ENCODE data around the gene EFCAB13. TPM values are rescaled to one million over a fixed set of nuclear protein-coding genes. Genes with fewer than 3 reads are reported as not detected.

The EFCAB13 gene
- total RNA-seq, 2 experiments from 2014 or later, result 4.3 to 5.9 TPM

GRCh38 chr17:47276868-47277267 lies 46.9 kb upstream of the EFCAB13 start:
- CTCF ChIA-PET, result no interaction called here
- no peak overlapping the region for H3K27ac Mint-ChIP-seq
- POLR2A ChIA-PET, result no interaction called here
- no peaks in the 10 kb centered on the region for H3K9me3 Mint-ChIP-seq
- no peak for TF ChIP-seq CTCF (IDR thresholded peaks at IDR 0.05)
- H3K4me1 Mint-ChIP-seq (ENCODE audit: low read depth), result no peaks in the 10 kb centered on the region
- DNase-seq (no peak), ATAC-seq (no peak)
- intact Hi-C loops (cut with micrococcal nuclease), result no loop called here
- H3K27me3 Mint-ChIP-seq, result no peaks in the 10 kb centered on the region
- H3K4me3 Mint-ChIP-seq, result no peak overlapping the region
- no peaks in the 10 kb centered on the region for H3K36me3 Mint-ChIP-seq (ENCODE audit: low read depth)

GRCh38 chr17:47277921-47278320 lies 45.8 kb upstream of the EFCAB13 start:
- no peaks in the 10 kb centered on the region for H3K4me1 Mint-ChIP-seq (ENCODE audit: low read depth)
- POLR2A ChIA-PET, result no interaction called here
- intact Hi-C loops (cut with micrococcal nuclease), result no loop called here
- no peak for TF ChIP-seq CTCF (IDR thresholded peaks at IDR 0.05)
- no peak overlapping the region for H3K4me3 Mint-ChIP-seq
- no peaks in the 10 kb centered on the region for H3K27me3 Mint-ChIP-seq
- H3K36me3 Mint-ChIP-seq (ENCODE audit: low read depth), result no peaks in the 10 kb centered on the region
- no peaks in the 10 kb centered on the region for H3K9me3 Mint-ChIP-seq
- CTCF ChIA-PET, result no interaction called here
- no peak overlapping the region for H3K27ac Mint-ChIP-seq
- ATAC-seq, result no peak
- no peak for DNase-seq

- TF ChIP-seq CTCF (IDR thresholded peaks at IDR 0.05), result no peak
- CTCF ChIA-PET, result interaction anchor here (0.9 kb wide), 1 partner anchor 12 kb away, joined by 3 read pairs; no protein-coding TSS in a partner anchor
- Mint-ChIP-seq H3K9me3 (no peaks in the 10 kb centered on the region), H3K4me3 (no peak overlapping the region), H3K27ac (no peak overlapping the region), H3K27me3 (no peaks in the 10 kb centered on the region), H3K4me1 (ENCODE audit: low read depth) (no peaks in the 10 kb centered on the region), H3K36me3 (ENCODE audit: low read depth) (no peaks in the 10 kb centered on the region)
- DNase-seq, result no peak
- ATAC-seq, result no peak
- POLR2A ChIA-PET, result no interaction called here
- intact Hi-C loops (cut with micrococcal nuclease), result no loop called here
Observed at GRCh38 chr17:47278561-47278960, 45.2 kb upstream of the EFCAB13 start.

- no peak overlapping the region for H3K4me3 Mint-ChIP-seq
- ATAC-seq (no peak), DNase-seq (no peak)
- ChIA-PET POLR2A (no interaction called here), CTCF (interaction anchor here (0.9 to 1.6 kb wide), 2 partner anchors 11 to 16 kb away, joined by 3 to 5 read pairs; no protein-coding TSS in a partner anchor)
- intact Hi-C loops (cut with micrococcal nuclease), result no loop called here
- no peaks in the 10 kb centered on the region for H3K36me3 Mint-ChIP-seq (ENCODE audit: low read depth)
- H3K4me1 Mint-ChIP-seq (ENCODE audit: low read depth), result no peaks in the 10 kb centered on the region
- no peaks in the 10 kb centered on the region for H3K9me3 Mint-ChIP-seq
- TF ChIP-seq CTCF (IDR thresholded peaks at IDR 0.05), result no peak
- no peaks in the 10 kb centered on the region for H3K27me3 Mint-ChIP-seq
- H3K27ac Mint-ChIP-seq, result no peak overlapping the region
Observed at GRCh38 chr17:47279062-47279801, 44.5 kb upstream of the EFCAB13 start.

- no peaks in the 10 kb centered on the region for H3K9me3 Mint-ChIP-seq
- no peak overlapping the region for H3K27ac Mint-ChIP-seq
- POLR2A ChIA-PET, result no interaction called here
- ATAC-seq (no peak), DNase-seq (no peak)
- H3K4me3 Mint-ChIP-seq, result no peak overlapping the region
- TF ChIP-seq CTCF (IDR thresholded peaks at IDR 0.05), result no peak
- no peaks in the 10 kb centered on the region for H3K27me3 Mint-ChIP-seq
- intact Hi-C loops (cut with micrococcal nuclease), result no loop called here
- H3K36me3 Mint-ChIP-seq (ENCODE audit: low read depth), result no peaks in the 10 kb centered on the region
- CTCF ChIA-PET, result interaction anchor here (0.9 to 1.6 kb wide), 2 partner anchors 17 to 336 kb away, joined by 3 to 5 read pairs; no protein-coding TSS in a partner anchor
- H3K4me1 Mint-ChIP-seq (ENCODE audit: low read depth), result no peaks in the 10 kb centered on the region
Observed at GRCh38 chr17:47280072-47280811, 43.5 kb upstream of the EFCAB13 start.

All from activated CD8-positive, alpha-beta T cell treated with anti-CD3 and anti-CD28 coated beads for 36 hours (primary cell).